HG03045 (cell line): ENCODE data around the gene IGSF8.

ENCODE experiments used
- ATAC-seq: cut with Tn5 transposase; IDR thresholded peaks from one replicate; pipeline ENCODE4 v1.9.1; 2021; ENCODE audit warnings: mild to moderate bottlenecking, moderate library complexity; ENCODE audit not compliant: unreplicated experiment

The IGSF8 gene

GRCh38 chr1:160097911-160098851 lies at the start of gene IGSF8:
Gene IGSF8, minus strand, starts transcription at chr1:160098619. Its CDS starts 147 bp downstream, at chr1:160098472.
- peak; percentile 51 for ATAC-seq

- ATAC-seq: no peak
Observed at GRCh38 chr1:160148121-160148520, 49.7 kb upstream of the IGSF8 start.

GRCh38 chr1:160146107-160146506 lies 47.7 kb upstream of the IGSF8 start:
- no peak for ATAC-seq

- ATAC-seq: no peak
Observed at GRCh38 chr1:160144921-160145320, 46.5 kb upstream of the IGSF8 start.

- ATAC-seq: no peak
Observed at GRCh38 chr1:160143695-160144094, 45.3 kb upstream of the IGSF8 start.

- no peak for ATAC-seq
Observed at GRCh38 chr1:160139840-160140239, 41.4 kb upstream of the IGSF8 start.

- no peak for ATAC-seq
Observed at GRCh38 chr1:160137216-160137862, 38.9 kb upstream of the IGSF8 start.

- ATAC-seq: no peak
Observed at GRCh38 chr1:160136926-160137200, 38.4 kb upstream of the IGSF8 start.

GRCh38 chr1:160136121-160136925 lies 37.9 kb upstream of the IGSF8 start:
- no peak for ATAC-seq

- ATAC-seq: no peak
Observed at GRCh38 chr1:160134791-160135572, 36.6 kb upstream of the IGSF8 start.

- ATAC-seq: no peak
Observed at GRCh38 chr1:160133990-160134770, 35.8 kb upstream of the IGSF8 start.

GRCh38 chr1:160131803-160132565 lies 33.6 kb upstream of the IGSF8 start:
- no peak for ATAC-seq

GRCh38 chr1:160130939-160131338 lies 32.5 kb upstream of the IGSF8 start:
- no peak for ATAC-seq

GRCh38 chr1:160130486-160130885 lies 32.1 kb upstream of the IGSF8 start:
- ATAC-seq: no peak

GRCh38 chr1:160129966-160130365 lies 31.5 kb upstream of the IGSF8 start:
- no peak for ATAC-seq

- no peak for ATAC-seq
Observed at GRCh38 chr1:160129558-160129957, 31.1 kb upstream of the IGSF8 start.

GRCh38 chr1:160129046-160129445 lies 30.6 kb upstream of the IGSF8 start:
- no peak for ATAC-seq

GRCh38 chr1:160128636-160129035 lies 30.2 kb upstream of the IGSF8 start:
- no peak for ATAC-seq

GRCh38 chr1:160127865-160128523 lies 29.6 kb upstream of the IGSF8 start:
- no peak for ATAC-seq
